ENCODE results near the gene R3HDM2.

The R3HDM2 gene

DNA sequence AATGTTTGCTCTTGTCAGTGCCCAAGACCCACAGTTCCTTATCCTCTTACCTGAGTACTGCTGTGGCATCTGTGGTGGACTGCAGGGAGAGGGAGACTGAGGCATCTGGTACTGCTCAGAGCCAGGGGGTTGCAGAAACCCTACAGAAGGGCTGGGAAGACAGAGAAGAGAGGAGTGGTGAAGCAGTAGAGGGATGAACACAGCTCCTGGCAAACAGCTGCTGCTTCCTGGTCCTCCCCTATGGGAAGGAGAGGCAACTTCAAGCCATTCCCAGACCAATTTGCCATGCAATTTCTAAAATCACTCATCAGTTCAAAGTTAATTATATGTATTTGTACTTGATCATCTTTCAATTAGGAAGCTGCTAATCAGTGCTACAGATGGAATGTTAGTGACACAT, 164.2 kb downstream of the R3HDM2 start:
- no peak for DNase-seq (ENCODE audit: low spot score)

- no peak for DNase-seq (ENCODE audit: low spot score)
Observed at GRCh38 chr12:57263096-57263495, 167.7 kb downstream of the R3HDM2 start.

DNA sequence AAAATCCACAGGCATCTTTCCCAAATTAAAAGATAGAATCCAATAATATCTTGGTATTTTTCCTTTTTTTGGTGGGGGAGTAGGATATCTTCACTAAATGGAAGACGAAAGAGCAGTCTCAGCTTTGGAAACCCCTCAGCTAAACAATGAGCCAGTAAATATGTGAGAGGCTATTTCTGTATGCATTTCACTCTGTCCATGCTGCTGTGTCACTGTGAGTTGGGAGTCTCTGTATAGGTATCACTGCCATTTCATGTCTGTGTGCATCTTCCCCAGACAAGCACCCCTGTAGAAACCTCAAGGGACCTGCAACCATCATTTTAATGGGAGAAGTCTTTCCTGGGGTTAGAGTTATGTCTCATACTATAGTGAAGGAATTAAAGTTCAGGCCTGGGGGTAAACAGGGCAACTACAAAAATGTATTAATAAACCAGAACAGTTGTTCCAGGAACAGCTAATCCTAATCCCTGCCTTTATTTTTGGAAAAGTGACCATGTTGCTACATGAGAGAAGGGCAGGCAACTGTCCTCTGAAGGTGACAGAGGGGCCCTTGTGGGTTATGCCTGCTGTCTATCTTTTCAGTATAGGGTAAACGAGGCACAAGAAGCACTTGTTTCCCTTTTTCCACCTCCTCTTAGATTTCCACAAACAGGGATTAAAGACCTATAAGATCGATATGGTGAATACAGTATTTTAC, 168.6 kb downstream of the R3HDM2 start:
- DNase-seq (ENCODE audit: low spot score) = no peak

DNA sequence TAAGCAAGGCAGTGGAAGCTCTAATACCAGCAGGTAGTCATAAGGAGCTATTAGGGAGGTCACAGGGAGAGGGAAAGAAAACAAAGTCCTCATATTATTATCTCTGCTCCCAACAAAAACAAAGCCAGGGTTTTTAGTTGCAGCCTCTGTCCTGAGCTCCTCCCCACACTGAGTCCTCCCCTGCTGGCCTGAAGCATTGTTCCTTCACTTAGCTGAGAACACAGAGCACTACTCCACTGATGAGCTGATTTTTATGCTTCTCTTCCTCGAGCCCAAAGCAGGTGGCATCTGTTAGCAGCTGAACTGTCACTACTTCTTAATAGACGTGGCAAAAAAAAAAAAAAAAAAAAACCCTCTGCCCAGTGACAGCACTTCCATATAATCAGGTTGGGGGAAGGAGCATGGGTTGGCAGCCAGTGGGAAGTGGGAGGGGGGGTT, 169.4 kb downstream of the R3HDM2 start:
- no peak for DNase-seq (ENCODE audit: low spot score)

DNA sequence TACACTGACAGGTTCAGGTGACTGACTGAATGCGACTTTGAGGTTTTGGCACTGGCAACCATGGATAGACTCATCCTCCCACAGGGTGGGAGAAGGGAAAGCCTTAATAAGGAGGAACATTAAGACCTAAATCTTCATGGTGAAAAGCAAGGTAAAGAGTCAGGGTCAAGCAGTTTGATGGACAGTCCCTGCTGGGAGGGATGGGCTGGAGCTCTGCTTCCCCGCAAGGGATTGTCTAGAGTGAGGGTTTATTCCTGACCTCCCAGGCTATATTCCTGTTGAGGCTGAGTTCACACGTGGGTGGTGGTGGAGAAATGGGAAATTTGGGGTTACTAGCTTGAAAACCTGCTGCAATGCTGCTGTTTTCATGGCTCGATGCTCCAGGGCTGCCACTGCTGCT, 170.5 kb downstream of the R3HDM2 start:
- DNase-seq (ENCODE audit: low spot score) = no peak

GRCh38 chr12:57258977-57259970, 171.6 kb downstream of the R3HDM2 start:
- DNase-seq (ENCODE audit: low spot score) = no peak

DNA sequence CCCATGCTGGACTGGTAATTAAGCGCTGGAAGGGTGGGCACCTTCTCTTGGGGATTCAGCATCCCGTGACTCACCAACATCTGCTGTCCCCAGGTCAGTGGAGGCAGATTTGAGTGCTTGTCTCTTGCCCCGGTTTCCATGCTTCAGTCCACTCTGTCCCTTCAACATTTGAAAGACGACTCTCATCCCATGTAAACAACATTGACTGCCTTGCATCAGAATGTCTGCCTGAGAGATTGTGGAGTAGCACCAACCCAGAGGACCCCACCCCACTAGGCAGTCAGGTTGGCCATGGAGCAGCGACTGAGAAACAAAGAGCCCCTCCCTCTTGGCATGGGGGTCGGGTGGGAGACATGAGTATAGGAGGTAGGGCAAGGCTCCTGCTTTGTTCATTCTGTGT, 174.9 kb downstream of the R3HDM2 start:
- DNase-seq (ENCODE audit: low spot score) = no peak

DNA sequence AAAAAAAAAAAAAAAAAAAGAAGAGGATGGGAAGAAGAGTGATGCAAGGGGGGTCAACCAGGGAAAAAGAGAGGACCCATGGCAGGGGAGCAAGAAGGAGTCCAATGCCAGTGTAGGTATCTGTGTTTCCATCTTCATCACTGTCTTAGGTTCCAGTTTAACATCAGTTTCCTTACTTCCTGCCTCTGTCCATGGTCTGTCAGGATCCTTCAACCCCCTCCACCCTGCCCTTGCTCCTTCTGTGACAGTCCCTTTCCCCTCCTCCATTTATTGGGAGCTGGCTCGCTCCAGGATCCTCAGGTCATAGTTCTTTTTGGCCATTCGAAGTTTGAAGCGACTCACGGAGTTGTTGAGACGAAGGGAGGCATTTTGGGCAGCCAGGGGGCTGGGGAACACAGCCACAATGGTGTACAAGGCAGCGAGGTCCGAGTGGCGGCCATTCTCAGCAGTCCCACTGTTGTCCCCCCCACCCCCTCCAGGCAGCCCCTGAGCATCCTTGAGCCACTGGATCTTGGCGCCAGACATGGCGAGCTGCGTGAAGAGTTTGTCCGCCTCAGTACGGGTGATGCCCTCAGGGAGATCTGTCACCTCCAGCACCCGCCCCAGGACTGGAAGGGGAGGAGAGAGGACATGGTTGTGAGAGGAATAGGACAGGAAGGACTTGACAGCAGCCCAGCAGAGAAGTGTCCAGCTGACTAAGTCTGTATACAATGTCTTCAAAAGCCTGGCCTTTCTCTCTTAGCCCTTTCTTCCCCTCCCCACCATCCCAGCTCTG, 176.2 kb downstream of the R3HDM2 start:
- no peak for DNase-seq (ENCODE audit: low spot score)

- no peak for DNase-seq (ENCODE audit: low spot score)
Observed at GRCh38 chr12:57250956-57251355, 179.9 kb downstream of the R3HDM2 start, which contains the start of gene STAC3. Gene STAC3, minus strand, starts transcription at chr12:57251187. Its CDS starts 1,551 bp downstream, at chr12:57249636.

- DNase-seq (ENCODE audit: low spot score) = no peak
Observed at GRCh38 chr12:57250541-57250940, 180.3 kb downstream of the R3HDM2 start.

GRCh38 chr12:57248934-57249742, 181.7 kb downstream of the R3HDM2 start:
- no peak for DNase-seq (ENCODE audit: low spot score)

DNA sequence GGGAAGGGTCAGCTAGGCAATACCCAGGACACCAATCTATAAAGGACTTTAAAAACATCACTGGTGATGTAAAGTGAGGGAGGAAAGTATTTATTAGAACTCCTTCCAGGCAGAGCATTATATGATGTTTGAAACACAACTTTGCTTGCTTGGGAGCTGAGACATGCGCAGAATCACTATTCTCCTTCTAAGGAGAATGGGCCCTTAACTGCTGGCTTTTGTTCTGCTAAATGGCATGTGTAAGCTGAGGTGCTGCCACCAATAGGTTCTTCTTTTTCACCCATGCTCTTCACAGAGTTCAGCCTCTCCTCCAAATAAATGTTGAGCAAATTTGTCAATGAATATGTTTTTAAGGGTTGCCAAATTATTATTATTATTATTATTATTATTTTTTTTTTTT, 183.8 kb downstream of the R3HDM2 start:
- DNase-seq (ENCODE audit: low spot score) = no peak

DNA sequence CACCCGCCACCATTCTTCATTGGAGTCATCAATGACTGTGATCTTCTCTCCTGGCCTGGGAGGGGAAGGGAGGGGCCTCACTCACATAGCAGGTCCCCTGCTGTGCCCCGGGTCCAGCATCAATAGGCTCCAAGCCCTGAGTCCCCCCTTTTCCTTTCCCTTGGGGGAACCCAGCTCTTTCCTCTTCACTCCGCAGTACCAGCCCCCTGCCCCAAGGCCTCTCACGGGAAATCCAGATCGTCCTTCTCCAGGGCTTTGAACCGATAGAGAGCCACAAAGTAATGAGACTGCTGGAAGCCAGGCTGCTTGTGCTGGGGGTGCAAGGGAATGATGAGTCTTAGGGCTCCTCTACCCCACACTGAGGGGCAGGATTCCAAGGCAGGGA, 186.5 kb downstream of the R3HDM2 start:
- no peak for DNase-seq (ENCODE audit: low spot score)

- peak; percentile 72 for DNase-seq (ENCODE audit: low spot score)
Observed at GRCh38 chr12:57243521-57244311, 187.1 kb downstream of the R3HDM2 start.

GRCh38 chr12:57242691-57243454, 188.0 kb downstream of the R3HDM2 start:
- peak; percentile 38 for DNase-seq (ENCODE audit: low spot score)

DNA sequence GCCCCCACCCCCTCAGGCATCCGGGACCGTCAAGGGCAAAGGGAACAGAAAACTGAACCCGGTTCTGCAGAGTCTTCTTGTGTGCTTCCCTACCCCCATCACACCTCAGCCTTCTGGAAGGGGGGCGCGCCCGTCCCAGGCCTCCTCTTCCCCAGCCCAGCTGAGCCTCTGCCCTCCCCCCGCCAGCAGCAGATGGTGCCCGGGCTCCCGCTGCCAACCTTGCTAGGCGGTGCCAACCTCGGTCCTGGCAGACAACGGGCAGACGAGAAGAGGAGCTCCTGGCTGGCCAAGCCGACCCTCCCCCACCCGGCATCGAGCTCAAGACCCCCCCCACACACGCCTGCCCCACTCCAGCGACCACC, 188.5 kb downstream of the R3HDM2 start:
- no peak for DNase-seq (ENCODE audit: low spot score)

GRCh38 chr12:57241402-57242310, 189.2 kb downstream of the R3HDM2 start:
- no peak for DNase-seq (ENCODE audit: low spot score)

GRCh38 chr12:57240926-57241401, 189.9 kb downstream of the R3HDM2 start:
- no peak for DNase-seq (ENCODE audit: low spot score)
